NCI-H1105 (cell line): Measurements from ENCODE around the gene SLC22A4.

ENCODE experiments used
- DNase-seq: peaks from one replicate; lab custom pipeline; 2025; lab: John Stamatoyannopoulos, UW

Gene SLC22A4

GRCh38 chr5:132300577-132301343 lies 6.6 kb downstream of the SLC22A4 start:
- no peak for DNase-seq

DNA sequence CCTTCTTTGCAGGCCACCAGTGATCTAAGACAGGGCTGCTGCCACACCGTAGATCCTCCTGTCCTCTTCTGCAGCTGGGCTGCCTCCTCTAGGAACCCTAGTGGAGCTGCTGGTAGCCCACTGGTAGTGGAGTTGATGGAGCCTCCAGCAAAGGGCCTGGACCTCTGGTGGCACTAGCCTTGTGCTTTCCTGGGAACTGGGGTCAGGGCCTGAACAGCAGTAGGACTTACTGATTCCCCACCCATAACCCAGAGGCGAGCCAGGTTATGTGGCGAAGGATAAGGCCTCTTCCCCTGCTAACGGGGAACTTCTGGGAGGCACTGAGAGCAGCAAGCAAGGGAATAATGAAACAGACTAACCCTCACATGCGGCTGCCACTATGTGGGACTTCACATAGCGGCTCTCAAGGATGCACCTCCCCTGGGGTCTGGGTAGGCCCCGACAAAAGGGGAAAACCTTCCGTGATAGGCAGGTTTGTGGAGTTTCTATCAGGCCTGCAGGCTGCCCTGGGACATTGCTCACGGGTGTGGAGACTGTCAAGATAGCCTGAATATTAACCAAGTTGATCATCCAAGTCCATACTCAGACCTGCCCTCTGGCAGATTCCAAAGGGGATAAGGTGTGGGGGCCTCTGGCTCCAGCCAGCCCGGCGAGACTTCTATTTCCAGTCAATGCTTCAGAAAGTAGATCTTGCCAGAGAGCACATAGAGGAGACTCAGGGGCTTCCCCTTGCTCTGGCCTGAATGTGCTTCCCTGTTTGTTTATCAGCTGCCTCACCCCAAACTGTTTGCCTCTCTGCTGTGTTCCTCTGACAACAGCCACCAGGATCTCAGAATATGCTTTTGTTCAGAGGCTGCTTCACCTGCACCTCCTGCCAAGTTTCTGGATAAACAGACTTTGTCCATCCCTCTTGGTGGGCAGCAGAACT lies 7.4 kb downstream of the SLC22A4 start:
- DNase-seq, result no peak

DNA sequence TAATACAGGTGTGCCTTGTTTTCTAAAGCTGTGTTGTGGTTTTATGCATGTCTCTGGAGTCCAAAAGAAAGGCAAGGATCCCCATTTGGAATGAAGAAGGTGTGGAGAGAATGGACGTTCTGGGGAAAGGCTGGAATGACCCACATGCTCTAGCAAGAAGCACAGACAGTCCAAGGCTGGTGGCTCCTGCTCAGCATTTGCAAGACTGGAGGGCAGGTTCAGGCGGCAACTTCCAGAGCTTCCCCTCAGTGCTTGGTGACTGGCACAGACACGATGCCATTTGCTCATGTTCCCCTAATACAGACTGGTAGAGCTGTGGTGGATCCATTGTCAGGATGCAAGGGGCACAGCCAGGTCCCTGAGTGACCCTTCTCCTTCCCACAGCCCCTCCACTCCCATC lies 8.2 kb downstream of the SLC22A4 start:
- DNase-seq, result no peak

- DNase-seq, result no peak
Measured at GRCh38 chr5:132303589-132303988, 9.4 kb downstream of the SLC22A4 start.

GRCh38 chr5:132305420-132305819 lies 11.2 kb downstream of the SLC22A4 start:
- DNase-seq, result no peak

- no peak for DNase-seq
Measured at GRCh38 chr5:132308701-132309100, 14.5 kb downstream of the SLC22A4 start.

GRCh38 chr5:132309679-132310078 lies 15.5 kb downstream of the SLC22A4 start:
- DNase-seq, result no peak

GRCh38 chr5:132310141-132310834 lies 16.1 kb downstream of the SLC22A4 start:
- DNase-seq, result no peak

GRCh38 chr5:132313366-132313765 lies 19.2 kb downstream of the SLC22A4 start:
- no peak for DNase-seq

DNA sequence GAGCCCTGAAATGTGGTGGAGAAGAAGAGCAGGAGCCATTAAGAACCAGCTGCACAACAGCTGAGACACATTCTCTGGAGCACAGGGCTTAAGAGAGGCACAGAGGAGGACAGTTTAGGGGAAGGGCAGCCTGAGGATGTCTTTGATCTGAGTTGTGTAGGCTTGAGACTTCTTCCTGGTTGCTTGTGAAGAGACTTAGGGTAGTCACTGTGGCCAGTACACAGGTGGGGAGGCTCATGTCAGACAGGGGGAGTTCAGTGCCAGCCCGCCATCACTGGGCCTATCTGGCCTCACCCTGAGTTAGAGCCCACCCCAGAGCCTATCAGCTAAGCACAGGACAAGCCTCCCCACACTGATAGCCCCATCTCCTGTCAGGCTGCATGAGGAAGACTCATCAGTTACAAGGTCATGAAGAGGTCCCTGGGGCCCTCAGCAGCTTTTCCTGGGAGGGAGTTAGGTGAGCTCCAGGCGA lies 19.8 kb downstream of the SLC22A4 start:
- no peak for DNase-seq

DNA sequence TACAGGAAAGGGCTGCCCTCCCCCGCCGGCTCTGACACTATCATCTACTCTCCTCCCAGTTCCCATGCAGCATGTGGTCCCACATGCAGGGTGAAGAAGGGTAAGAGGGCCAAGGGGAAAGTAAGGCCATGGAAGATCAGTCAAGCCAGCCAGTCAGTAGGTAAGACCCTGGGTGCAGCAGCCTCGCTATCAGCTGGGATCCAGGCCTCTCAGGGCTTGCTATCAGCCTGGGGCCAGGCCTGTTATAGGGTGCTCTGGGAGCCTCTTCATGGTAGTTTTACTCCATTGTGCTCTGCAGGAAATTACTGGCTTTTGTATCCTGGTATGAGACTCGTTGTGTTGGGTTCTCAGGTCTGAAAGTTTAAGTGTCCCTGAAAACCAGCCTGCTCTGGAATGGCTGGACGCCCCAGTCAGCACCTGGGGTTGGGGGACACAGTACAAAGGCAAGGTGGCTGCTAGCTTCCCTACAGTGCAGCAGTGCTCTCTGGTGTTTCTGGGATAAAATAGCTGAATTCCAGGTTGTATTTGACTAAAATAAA lies 21.4 kb downstream of the SLC22A4 start:
- no peak for DNase-seq

- no peak for DNase-seq
Measured at GRCh38 chr5:132319975-132320374, 25.8 kb downstream of the SLC22A4 start.

GRCh38 chr5:132321109-132321721 lies 27.0 kb downstream of the SLC22A4 start:
- DNase-seq, result no peak

GRCh38 chr5:132322266-132322665 lies 28.1 kb downstream of the SLC22A4 start:
- no peak for DNase-seq

DNA sequence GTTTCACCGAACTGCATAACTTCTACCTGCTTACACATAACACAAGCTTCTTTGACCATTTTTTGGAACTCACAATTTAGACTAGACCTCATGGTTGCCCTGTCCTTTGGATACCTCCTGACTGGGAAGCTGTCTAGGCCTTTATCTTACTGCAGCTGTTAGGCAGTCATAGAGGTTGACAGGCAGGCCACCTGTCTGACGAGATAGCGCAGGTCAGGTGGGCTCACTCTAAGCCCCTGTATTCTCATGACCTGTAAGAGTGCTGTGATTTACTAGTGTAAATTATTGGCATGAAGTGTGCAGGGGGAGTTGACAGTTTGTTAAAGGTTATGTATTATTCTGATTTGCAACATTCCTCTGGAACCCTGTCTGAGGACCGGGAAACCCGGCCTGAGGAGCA lies 29.0 kb downstream of the SLC22A4 start:
- DNase-seq, result no peak

DNA sequence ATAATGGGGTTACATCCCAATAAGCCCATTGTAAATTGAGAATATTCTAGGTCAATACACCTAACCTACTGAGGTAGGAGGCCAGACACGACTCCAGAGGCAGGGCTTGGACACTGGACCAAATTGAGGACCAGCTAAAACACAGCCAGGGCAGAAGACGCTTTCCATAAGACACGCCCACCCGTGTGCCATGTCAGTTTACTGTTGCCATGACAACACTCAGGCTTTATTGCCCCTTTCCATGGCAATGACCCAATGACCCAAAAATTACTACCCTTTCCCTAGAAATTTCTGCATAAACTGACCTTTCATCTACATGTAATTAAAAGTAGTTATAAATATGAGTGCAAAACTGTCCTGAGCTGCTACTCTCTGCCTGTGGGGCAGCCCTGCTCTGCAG lies 31.5 kb downstream of the SLC22A4 start:
- no peak for DNase-seq

DNA sequence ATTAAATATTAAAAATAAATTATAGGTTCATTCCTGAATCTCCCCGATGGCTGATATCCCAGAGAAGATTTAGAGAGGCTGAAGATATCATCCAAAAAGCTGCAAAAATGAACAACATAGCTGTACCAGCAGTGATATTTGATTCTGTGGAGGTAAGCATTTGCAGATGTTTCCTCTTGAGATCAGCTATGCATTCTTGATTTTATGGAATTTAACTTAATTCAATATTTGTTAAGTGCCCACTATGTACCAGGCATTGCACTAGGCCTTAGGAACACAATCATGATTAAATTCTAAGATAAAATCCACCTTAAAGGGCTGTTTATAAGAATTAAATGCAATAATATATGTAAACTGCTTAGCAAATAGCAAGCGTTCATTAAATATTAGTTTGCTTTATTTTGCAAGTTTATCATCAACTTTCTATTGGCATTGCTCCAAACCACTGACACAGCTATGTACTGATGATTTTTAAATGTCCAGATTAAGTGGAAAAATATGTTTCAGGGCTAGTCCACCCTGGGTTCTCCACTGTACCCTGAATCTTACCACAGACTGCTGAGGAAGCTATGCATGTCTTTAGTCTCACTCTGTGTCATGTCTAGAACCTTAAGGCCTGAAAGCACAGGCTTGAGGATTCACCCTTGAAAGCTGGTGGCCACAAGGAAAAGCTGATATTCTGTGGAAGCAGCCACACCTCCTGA lies 33.2 kb downstream of the SLC22A4 start:
- DNase-seq, result no peak

DNA sequence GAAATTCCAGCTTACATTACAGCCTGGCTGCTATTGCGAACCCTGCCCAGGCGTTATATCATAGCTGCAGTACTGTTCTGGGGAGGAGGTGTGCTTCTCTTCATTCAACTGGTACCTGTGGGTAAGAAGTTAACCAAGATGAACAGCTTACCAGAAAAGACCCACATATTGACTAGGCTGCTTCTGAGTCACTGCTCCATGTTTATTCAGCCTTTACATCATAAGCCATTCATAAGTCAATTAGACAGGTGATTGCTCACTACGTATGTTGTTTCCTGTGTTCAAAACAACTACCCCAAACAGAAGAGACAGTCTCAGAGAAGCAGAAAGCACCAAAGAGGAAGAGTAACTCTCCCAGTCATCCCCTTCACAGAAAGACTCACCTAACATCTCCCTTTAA lies 40.6 kb downstream of the SLC22A4 start:
- no peak for DNase-seq

DNA sequence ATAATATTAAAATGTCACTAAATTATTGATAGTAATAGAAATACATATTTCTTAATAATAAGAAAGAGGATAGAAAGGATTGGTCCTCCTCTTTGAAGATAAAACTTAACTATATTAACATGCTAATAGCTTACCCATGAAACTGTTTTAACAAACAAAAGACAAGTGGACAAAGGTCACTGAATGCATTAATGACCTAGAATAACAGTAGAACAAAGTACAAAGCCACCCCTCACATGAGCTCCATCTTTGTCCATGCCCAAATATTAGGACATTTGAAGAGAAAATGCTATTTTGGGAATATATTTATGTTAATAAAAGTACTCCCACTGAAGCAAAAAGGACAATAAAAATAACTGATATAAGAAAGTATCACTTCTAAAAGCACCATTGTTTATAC lies 41.2 kb downstream of the SLC22A4 start:
- DNase-seq, result no peak

GRCh38 chr5:132339502-132339901 lies 45.3 kb downstream of the SLC22A4 start:
- DNase-seq, result no peak
